ENCODE results near the gene B3GALT2.
"Not testable (repeated sequence)": the region's sequence is repeated elsewhere in the genome, so short reads cannot be mapped to it uniquely, and the experiment has no call there.

The B3GALT2 gene, protein sequence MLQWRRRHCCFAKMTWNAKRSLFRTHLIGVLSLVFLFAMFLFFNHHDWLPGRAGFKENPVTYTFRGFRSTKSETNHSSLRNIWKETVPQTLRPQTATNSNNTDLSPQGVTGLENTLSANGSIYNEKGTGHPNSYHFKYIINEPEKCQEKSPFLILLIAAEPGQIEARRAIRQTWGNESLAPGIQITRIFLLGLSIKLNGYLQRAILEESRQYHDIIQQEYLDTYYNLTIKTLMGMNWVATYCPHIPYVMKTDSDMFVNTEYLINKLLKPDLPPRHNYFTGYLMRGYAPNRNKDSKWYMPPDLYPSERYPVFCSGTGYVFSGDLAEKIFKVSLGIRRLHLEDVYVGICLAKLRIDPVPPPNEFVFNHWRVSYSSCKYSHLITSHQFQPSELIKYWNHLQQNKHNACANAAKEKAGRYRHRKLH

DNA sequence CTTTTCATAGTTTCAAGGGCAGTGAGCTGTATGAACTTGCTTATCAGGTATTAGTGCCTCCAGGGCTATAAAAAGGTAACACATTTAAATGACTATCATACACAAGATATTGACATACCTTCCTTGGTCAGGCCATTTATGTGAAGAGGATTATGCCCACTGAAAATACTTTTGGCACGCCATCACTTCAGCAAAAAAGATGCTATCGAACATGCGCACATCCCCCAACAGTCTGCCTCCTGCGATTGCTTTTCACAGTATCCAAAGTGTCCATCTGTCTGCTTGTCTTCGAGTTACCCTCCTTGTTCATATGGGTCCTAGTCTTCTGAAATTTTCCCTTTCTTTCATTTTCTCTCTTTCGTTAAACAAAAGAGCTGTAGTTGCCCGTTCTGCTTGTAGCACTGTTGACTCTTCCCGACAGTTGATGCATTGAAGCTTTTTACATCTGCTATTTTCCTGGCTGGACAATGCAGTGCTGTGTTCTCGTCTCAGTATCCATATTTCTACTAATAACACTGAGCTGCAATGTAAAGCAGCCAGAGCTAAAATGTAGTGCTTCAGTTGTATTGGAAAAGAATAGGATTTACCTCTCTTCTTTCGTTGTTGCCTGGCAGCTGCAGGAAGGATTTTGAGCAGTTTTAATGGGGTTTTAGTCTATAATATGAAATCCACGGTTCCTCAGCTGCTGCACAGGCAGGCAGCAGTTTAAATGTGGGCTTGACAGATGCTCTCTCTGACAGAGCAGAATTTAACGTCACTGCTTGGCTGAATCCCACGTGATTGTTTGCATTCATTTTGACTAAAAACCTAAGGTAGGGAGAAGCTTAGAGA lies at the start of gene B3GALT2:
TSS of gene B3GALT2 (minus strand) at position 713 of the 831 bp plus-strand sequence. CDS start 5,051 bp downstream, outside the sequence.
- DNase-seq, result no peak

DNA sequence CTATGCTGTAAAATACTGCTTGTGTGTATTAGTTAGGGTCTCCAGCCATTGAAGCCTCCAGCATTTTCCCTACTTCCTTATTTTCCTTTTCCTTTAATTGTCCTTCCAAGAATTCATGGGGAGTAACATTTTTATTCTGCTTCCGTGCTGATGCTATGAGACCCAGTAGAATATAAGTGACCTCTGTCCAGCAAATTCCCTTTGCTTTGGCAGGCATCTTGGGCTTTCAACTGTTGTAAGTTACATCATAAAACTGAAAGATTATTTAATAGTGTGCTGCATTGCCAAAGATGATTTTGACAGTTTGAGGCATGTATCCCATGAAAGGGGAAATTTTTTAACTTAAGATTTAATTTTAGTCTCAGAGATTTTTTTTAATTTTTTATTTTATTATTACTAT lies 48.1 kb upstream of the B3GALT2 start:
- no peak for DNase-seq

DNA sequence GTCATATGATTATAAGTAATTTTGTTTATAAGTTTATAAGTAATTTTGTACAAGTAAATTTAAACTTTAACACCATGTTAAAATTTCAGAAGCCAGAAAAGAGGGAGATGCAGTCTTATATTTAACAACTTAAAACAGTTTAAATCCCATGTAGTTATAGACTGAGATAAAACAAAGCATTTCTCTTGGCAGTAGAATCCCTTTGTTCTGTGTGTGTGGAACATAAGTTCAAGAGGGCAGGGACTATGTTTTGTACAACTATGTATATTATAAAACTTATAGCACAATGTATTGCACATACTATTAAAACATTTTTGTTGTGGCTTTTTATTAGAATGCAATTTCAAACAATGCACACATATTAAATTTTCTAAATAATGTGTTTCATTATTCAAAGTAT lies 44.7 kb upstream of the B3GALT2 start:
- not testable (repeated sequence) for DNase-seq

DNA sequence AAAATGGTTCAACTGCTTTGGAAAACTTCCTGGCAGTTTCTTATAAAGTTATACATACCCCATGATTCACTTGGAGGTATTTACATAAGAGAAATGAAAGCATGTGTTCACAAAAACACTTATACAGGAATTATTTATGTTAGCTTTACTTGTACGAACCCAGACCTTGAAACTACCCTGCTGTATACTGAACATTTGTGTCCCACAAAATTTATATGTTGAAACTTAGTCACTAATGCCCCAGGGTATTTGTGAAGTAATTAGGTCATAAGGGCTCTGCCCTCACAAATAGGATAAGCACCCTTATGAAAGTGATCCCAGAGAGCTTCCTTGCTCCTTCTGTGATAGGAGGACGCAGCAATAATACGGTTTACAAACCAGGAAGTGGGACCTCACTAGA lies 42.7 kb upstream of the B3GALT2 start:
- DNase-seq, result no peak

DNA sequence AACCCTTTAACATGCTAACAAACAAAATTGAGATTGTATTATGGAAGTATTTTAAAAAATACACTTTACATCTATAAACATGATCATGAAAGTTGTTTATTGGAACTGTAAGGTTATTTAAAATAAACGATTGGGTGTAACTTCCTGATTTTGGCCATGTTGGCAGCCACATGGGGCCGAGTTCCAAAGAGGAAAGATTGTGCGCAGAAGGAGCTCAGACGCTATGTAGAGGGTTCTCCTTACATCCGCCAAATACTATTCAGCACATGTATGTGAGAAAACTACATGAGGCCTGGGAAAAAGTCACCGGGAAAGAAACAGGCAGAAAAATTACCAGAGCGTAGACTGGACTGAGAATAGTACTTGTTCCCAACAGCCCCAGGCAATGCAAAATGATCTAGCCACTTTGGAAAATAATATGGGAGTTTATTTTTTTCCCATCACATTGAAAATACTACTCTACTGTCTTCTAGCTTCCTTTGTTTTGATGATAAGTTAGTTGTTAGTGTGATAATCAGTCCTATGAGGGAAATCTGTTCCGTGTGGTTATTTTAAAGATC lies 35.7 kb upstream of the B3GALT2 start:
- no peak for DNase-seq

DNA sequence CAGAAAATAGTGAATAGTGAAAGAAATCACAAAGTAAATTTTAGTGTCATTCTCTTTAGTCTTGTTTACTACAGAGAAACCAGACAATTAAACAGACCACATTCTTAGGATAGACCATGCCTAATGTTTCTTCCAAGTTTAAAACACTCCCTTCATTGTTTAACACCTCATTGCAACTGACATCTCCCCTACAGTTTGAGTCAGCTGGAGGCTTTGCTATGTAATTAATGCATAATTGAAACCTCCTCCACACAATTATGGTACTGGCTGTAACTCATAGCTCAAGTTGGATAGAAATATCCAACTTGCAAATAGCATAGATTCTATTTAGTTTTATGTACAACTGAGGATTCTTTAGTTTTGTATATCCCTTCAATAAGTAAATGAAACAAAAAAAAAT lies 35.2 kb upstream of the B3GALT2 start:
- no peak for DNase-seq

DNA sequence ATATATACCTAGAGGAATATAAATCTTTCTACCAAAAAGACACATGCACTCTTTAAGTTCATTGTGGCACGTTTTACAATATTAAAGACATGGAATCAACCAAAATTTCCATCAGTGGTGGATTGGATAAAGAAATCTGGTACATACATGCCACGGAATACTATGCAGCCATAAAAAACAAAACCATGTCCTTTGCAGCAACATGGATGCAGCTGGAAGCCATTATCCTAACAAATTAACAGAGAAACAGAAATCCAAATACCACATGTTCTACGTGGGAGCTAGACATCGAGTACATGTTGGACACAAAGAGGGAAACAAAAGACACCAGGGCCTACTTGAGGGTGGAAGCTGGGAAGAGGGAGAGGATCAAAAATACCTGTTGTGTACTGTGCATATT lies 33.0 kb upstream of the B3GALT2 start:
- no peak for DNase-seq

DNA sequence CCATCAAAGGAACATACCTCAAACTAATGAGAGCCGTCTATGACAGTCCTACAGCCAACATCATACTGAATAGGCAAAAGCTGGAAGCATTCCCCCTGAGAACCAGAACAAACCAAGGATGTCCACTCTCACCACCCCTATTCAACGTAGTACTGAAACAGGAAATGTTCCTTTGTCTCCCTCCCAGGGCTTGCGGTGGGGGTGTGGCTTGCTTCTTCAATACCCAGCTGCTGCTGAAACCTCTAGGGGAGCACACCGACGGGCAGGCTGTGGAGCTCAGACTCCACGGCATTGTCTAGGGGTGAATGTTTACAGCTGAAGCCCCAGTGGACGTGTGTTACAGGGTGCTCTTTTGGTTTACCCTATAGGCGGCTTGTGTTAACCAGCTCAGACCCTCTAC lies 30.5 kb upstream of the B3GALT2 start:
- no peak for DNase-seq

DNA sequence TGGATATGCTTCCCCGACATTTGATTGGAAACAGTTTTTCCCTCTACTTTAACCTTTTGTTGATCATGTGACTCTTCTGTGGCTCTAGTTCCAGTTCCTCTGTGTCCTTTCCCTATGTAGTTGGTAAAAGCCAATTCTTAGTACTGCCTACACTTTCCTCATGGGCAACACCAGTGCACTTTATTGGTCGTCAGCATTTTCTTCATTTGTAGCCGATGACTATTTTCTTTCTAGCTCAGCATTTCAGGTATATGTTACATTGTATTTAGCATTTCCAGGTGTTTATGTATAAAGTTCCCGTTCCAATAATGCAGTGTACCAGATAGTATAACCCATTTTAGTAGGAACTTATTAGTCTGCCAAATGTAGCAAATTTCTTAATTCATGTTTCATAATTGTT lies 27.6 kb upstream of the B3GALT2 start:
- no peak for DNase-seq

DNA sequence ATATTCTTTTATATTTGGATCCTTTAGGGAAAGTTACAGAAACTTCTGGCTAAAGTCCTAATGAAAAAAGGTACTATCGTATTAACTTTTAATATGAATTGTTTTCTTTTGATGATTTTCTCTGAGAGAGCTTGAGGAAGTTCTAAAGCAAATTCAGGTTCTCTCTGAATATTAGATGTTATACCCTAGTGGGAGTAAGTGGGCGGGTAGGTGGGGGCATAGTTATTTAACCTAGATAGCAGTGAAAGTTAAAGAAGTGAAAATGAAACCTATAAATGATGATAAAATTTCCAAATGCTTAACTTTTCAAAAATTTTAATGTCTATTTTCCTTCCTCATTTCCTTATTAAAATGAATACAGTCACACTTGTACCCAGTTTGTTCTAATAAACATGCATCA lies 26.2 kb upstream of the B3GALT2 start:
- DNase-seq, result no peak

DNA sequence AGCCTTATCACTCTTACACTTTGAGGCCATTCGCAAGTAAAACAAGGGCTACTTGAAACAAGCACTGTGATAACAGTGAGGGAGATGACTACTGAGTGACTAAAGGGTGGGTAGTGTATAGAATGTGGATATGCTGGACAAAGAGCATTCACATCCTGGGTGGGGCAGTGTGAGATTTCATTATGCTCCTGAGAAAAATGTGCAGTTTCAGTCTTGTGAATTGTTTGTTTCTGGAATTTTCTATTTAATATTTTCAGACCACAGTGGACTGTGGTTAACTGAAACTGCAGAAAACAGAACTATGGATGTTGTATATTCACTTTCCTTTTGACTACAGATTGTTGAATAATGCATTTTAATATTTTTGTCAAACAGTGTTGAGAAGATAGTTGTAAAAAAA lies 25.1 kb upstream of the B3GALT2 start:
- DNase-seq, result no peak

DNA sequence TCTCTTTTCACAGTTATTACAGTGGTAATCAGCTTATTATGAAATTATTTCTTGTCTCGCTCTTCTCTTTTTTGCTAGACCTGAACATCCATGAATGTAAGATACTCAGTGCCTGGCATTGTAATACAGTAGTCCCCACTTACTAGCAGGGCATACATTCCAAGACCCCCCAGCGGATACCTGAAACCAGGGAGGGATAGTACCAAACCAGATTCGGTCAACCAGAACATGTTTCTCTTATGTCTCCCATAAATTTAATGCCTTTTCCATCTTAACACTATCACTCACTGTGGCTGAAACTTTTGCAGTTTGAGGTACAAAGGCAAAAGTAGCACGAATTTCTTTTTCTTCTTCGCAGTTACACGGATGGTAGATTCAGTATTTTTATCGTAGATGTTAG lies 24.6 kb upstream of the B3GALT2 start:
- DNase-seq, result no peak

DNA sequence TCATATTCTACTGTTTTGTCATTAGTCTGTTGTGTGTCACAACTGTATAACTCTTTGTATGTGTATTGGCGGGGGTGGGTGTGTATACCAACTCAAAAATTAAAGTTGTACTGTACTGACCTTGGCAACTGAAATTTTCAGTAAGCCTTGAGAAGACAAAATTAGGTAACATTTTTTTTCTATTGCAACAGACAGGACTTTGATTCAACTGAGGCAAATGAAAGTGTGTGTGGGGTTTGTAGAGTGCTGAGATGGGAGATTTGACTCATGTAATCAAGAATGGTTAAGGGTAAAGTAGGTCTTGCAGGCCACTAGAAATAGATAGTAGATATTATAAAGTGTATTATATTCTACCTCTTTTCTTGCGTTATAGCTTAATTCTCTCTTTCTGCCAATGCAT lies 14.6 kb upstream of the B3GALT2 start:
- DNase-seq, result no peak

DNA sequence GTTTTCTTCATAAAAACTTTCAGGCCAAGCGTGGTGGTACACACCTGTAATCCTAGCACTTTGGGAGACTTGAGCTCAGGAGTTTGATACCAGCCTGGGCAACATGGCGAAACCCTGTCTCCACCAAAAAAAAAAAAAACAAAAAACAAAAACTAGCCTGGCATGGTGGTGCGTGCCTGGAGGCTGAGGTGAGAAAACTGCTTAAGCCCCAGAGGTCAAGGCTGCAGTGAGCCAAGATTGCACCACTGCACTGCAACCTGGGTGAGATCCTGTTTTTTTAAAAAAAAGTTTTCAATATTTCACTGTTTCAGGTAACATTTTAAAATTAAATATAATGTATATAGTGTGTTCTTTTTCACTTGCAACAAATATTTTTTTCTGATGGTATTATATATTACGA lies 13.5 kb upstream of the B3GALT2 start:
- no peak for DNase-seq

DNA sequence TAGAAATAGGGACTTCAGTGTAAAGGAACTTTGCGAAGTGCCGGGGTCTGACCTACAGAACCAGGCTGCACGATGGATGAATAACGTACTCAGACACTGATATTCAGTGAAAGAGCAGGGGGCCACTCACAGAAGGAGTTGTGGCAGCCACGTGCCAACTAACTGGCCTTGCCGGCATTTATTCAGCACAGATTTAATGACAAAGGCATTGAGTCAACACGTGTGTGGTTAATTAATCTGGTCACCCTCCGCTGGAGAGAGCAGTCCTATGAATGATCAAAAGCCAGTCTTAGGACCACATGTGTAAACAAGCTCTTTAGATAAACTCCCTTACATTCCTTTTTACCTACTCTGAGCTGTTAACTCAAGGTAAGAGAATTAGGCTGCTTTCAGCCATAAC lies 6.2 kb upstream of the B3GALT2 start:
- DNase-seq, result no peak

DNA sequence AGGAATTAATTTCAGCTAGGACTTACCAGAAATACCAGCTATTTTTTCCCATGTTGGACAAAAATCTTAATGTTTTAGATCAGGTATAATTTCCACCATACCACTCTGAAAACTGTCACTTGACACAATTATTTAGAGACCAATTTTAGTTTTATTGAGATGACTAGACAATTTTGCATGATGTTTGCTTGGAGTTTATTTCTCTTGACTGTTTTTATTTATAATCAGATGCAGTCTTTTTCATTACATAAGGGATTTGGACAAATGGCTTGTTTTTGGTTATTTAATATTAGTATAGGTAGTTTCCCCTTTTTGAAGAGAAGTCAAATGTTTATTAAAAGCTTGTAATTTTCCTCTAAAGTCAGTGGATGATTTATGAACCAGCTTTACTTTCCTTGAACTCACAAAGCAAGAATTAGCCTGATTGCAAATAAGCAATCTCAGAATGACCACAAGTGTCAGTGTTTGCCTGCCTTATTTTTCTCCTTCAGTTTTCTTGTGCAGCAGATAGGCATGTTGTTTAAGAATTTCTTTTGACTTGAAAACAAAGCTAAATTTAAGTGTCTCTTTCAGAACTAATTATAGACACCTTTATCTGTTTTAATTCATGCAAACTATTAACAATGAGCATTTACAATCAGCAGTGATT lies 3.8 kb upstream of the B3GALT2 start:
- DNase-seq, result no peak

DNA sequence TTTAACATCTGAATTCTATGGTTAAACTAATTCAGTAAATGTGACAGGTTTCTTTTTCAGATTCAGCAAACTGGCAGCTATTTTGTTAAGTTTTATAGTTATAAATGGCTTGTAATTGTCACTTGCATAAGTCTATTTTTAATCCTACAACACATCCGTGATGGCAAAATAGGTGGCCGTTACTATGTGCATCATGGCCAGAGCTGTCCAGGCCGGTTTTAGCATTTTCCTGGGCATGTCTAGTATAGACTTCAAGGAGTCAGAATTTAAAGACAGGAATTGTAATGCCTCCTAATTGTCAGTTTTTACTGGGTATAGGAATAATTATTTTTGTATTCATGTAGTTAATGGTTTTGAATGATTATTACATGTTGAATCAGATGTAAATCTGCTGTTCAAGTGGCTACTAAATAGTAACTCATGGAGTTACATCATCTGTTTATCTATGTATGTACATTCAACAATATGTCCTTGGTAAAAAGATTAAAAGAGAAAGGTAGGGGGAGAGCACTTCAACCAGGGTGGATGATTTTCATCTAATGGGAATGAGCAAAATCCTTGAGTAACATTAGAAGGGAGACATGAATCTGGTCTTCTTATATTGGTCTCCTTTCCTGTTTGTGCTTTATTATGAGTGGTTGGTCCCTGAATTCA lies 3.2 kb upstream of the B3GALT2 start:
- no peak for DNase-seq

DNA sequence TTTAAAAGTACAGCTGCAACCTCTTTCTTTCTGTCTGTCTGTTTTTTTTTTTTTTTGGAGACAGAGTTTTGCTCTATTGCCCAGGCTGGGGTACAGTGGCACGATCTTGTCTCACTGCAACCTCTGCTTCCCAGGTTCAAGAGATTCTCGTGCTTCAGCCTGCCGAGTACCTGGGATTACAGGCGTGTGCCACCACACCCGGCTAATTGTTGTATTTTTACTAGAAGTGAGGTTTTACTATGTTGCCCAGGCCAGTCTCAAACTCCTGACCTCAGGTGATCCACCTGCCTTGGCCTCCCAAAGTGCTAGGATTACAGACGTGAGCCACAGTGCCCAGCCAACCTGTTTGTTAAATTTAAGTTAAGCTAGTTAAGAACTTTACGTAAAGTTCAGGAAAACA lies 2.5 kb upstream of the B3GALT2 start:
- DNase-seq, result not testable (repeated sequence)

DNA sequence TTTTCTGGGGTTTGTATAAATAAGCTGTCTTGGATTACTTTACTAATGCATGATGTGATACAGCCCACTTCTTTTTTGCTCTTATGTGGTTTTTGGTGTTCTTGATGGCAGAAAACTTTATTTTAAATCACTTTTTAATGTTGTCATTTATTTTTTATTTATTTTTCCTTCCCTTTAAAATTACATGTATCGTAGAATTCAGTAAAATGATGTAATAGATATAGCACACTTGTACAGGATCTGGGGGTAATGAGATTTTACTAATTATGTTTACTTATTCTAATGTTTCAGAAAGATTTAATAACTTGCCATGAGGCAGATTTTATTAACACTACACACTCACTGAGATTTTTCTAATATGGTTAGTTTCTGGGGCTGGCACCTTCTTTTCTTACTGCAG lies 701 bp upstream of the B3GALT2 start:
- no peak for DNase-seq

DNA sequence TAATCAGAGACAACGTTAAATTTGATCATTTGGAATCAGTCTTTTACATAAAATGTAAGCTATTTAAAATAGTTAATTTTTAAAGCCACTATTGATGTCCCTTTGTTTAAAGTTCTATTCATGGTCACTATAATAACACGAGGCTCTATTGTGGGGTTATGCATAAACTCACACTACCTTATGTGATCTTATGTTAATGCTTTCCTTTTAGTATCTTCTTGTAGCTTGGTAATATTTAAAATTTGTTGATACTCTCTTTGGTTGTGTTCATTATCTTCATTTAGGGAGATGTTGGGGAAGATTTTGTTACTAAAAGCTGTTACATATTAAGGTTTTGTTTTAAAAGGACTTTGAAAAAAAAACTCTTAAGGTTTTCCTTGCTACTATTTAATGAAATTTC lies 1.2 kb downstream of the B3GALT2 start:
- DNase-seq, result no peak

DNA sequence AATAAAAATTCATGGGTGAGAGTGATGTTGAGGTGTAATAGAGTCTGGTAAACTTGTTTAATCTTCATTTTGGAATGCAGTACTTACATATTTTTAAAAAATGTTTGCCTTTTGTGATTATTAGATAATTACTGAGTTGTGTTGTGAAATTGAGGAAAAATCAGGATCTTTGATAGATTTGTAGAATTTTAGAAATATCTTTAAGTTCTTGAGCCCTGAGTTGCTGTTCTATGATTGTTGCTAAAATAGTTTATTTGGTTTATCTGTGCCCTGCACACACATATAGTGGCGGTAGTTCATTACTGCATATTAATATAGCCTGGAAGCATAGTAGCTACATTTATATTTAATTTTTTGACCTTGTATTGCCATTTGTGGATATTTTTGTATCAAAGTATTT lies 1.6 kb downstream of the B3GALT2 start:
- DNase-seq, result no peak

DNA sequence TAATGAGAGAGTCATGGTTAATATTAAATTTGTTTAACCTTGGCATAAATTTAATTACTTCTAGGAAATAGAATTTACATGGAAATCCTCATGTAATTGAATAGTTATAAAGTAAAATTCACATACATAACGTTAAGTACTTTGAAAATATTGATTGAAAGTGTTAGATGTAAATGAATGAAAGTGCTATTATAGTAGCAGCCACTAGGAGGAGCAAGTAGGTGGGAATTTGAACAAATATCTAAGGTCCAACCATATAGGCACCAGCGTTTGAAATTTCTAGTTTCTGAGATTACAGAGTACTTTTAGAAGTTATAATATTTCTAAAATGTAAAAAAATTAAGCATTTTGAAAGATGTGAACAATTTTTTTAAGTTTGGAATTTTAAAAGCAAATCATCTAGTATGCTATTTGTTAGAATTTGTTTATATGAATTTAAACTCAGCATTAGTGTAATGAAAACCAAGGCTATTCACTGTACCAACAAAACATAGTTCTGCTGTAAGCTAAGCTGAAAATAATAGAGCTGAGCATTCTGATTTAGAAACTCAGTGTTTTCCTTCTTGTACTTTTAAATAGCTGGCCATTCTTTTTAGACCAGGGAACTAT lies 3.3 kb downstream of the B3GALT2 start:
- no peak for DNase-seq
